ENCODE data around the gene DMRTB1. TPM values are rescaled to one million over a fixed set of nuclear protein-coding genes. Genes with fewer than 3 reads are reported as not detected.

The DMRTB1 gene
- total RNA-seq, 1 experiment from 2014 or later: not detected

- Histone ChIP-seq H4K20me1 (ENCODE audit: low read length) (no peaks in the 10 kb centered on the region), H3K27me3 (ENCODE audit: low read length) (no peaks in the 10 kb centered on the region), H3K9me3 (ENCODE audit: low read length) (no peaks in the 10 kb centered on the region), H3K79me2 (ENCODE audit: low read length) (no peaks in the 10 kb centered on the region), H3K36me3 (ENCODE audit: low read depth, low read length) (no peaks in the 10 kb centered on the region), H2AFZ (ENCODE audit: low read length) (no peak overlapping the region), H3K9me2 (replicated peaks; ENCODE audit: low read length) (no peaks in the 10 kb centered on the region), H3K27ac (ENCODE audit: low read length) (no peak overlapping the region), H3K4me3 (ENCODE audit: low read length) (no peak overlapping the region), H3K4me2 (ENCODE audit: low read length) (no peak overlapping the region), H3F3A (ENCODE audit: low read length, unreplicated experiment) (no peaks in the 10 kb centered on the region), H3K9ac (ENCODE audit: low read length) (no peak overlapping the region), H3K4me1 (ENCODE audit: insufficient read depth, low read length) (peaks cover 23% of the 10 kb centered on the region)
- CTCF ChIA-PET: no interaction called here
- POLR2A ChIA-PET (ENCODE audit: unreplicated experiment): no interaction called here
- no TSS peak for BruUV-seq (replicated peaks)
- ATAC-seq: no peak
- DNase-seq: no peak
- no peak for TF ChIP-seq CTCF (conservative IDR thresholded peaks at IDR 0.05; ENCODE audit: low read depth, low read length)
- no peak for TF ChIP-seq EZH2phosphoT487 (IDR thresholded peaks at IDR 0.05; ENCODE audit: borderline replicate concordance, low read length)
- TF ChIP-seq EZH2 (IDR thresholded peaks at IDR 0.05; ENCODE audit: low read length, unreplicated experiment): no peak
- intact Hi-C loops (cut with micrococcal nuclease): no loop called here
Observed at GRCh38 chr1:53410701-53411100, 48.5 kb upstream of the DMRTB1 start.

GRCh38 chr1:53411541-53412152 lies 47.6 kb upstream of the DMRTB1 start:
- H3K9me2 ChIP-seq (replicated peaks; ENCODE audit: low read length): no peaks in the 10 kb centered on the region
- H3K36me3 ChIP-seq (ENCODE audit: low read depth, low read length): no peaks in the 10 kb centered on the region
- H3K79me2 ChIP-seq (ENCODE audit: low read length): no peaks in the 10 kb centered on the region
- ChIA-PET CTCF (no interaction called here), POLR2A (ENCODE audit: unreplicated experiment) (no interaction called here)
- H3K4me1 ChIP-seq (ENCODE audit: insufficient read depth, low read length): peaks cover 23% of the 10 kb centered on the region
- H3F3A ChIP-seq (ENCODE audit: low read length, unreplicated experiment): no peaks in the 10 kb centered on the region
- H3K4me3 ChIP-seq (ENCODE audit: low read length): no peak overlapping the region
- BruUV-seq (replicated peaks): no TSS peak
- DNase-seq (no peak), ATAC-seq (no peak)
- no peaks in the 10 kb centered on the region for H4K20me1 ChIP-seq (ENCODE audit: low read length)
- intact Hi-C loops (cut with micrococcal nuclease): no loop called here
- no peak overlapping the region for H2AFZ ChIP-seq (ENCODE audit: low read length)
- H3K27me3 ChIP-seq (ENCODE audit: low read length): no peaks in the 10 kb centered on the region
- H3K27ac ChIP-seq (ENCODE audit: low read length): no peak overlapping the region
- no peaks in the 10 kb centered on the region for H3K9me3 ChIP-seq (ENCODE audit: low read length)
- TF ChIP-seq CTCF (conservative IDR thresholded peaks at IDR 0.05; ENCODE audit: low read depth, low read length) (no peak), EZH2phosphoT487 (IDR thresholded peaks at IDR 0.05; ENCODE audit: borderline replicate concordance, low read length) (no peak), EZH2 (IDR thresholded peaks at IDR 0.05; ENCODE audit: low read length, unreplicated experiment) (no peak)
- no peak overlapping the region for H3K9ac ChIP-seq (ENCODE audit: low read length)
- H3K4me2 ChIP-seq (ENCODE audit: low read length): no peak overlapping the region

Measured in PC-3 (cell line).